ENCODE results near the gene CHAT. TPM values are rescaled to one million over a fixed set of nuclear protein-coding genes. Genes with fewer than 3 reads are reported as not detected.

CHAT gene
- total and polyA plus RNA-seq, 12 donors = not detected

DNA sequence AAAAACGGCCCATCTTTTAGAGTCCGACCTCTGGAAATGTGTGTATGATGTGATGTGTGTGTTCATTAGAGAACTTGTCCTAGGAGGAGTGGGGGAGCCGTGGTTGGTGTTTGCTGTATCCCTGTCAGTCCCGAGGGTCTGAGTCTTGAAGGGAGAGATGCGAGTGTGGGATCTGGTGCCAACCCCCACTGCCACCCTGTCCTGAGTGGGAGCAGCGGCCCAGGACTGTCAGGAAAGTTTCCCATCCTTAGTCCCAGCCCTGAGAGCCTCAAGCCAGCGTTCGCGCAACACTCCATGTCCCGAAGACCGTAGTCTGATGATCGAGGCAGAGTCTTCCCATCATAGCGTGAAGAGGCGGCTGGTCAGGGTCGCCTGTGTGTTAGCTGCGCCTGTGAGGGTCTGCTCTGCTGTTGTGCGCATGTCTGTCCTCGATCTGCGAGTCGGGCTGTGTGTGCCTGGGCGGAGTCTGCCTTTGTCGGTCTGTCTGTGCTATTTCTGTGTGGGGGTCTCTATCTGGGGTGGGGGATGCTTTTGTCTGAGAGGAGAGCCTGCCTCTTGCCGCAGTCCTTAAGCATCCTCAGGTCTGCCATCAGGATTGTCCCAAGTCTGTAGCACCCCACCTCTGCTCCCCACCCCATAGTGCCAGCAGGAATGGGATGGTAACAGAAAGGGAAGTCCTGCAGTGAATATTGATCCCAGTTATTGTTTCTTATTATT, 514 bp upstream of the CHAT start:
- Histone ChIP-seq H3K4me3 (no peak overlapping the region), H3K9me3 (no peaks in the 10 kb centered on the region), H3K36me3 (no peaks in the 10 kb centered on the region), H3K27ac (no peak overlapping the region), H3K4me1 (peaks cover 0 to 33% (median 17%) of the 10 kb centered on the region in 9 donors), H3K27me3 (peaks cover 59 to 100% (median 100%) of the 10 kb centered on the region in 7 donors)
- DNase-seq = no peak
- 2 to 4% methylated on average over 23 of the region's 23 CpGs for WGBS, 2 donors
- TF ChIP-seq, protein P1, sequence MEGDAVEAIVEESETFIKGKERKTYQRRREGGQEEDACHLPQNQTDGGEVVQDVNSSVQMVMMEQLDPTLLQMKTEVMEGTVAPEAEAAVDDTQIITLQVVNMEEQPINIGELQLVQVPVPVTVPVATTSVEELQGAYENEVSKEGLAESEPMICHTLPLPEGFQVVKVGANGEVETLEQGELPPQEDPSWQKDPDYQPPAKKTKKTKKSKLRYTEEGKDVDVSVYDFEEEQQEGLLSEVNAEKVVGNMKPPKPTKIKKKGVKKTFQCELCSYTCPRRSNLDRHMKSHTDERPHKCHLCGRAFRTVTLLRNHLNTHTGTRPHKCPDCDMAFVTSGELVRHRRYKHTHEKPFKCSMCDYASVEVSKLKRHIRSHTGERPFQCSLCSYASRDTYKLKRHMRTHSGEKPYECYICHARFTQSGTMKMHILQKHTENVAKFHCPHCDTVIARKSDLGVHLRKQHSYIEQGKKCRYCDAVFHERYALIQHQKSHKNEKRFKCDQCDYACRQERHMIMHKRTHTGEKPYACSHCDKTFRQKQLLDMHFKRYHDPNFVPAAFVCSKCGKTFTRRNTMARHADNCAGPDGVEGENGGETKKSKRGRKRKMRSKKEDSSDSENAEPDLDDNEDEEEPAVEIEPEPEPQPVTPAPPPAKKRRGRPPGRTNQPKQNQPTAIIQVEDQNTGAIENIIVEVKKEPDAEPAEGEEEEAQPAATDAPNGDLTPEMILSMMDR (IDR thresholded peaks at IDR 0.05) = no peak
- no peak for ATAC-seq
- intact Hi-C loops (cut with DNase I) = no loop called here

- Histone ChIP-seq H3K4me1 (peaks cover 0 to 26% (median 15%) of the 10 kb centered on the region in 9 donors), H3K4me3 (no peak overlapping the region), H3K36me3 (no peaks in the 10 kb centered on the region), H3K27me3 (peaks cover 60 to 100% (median 99%) of the 10 kb centered on the region in 7 donors), H3K27ac (no peak overlapping the region), H3K9me3 (no peaks in the 10 kb centered on the region)
- no peak for DNase-seq
- 4 to 5% methylated on average over 45 to 49 of the region's 49 CpGs for WGBS, 2 donors
- no peak for ATAC-seq
- TF ChIP-seq, protein P1 (IDR thresholded peaks at IDR 0.05) = no peak
- intact Hi-C loops (cut with DNase I) = no loop called here
Measured at GRCh38 chr10:49614242-49615198, 683 bp downstream of the CHAT start.

DNA sequence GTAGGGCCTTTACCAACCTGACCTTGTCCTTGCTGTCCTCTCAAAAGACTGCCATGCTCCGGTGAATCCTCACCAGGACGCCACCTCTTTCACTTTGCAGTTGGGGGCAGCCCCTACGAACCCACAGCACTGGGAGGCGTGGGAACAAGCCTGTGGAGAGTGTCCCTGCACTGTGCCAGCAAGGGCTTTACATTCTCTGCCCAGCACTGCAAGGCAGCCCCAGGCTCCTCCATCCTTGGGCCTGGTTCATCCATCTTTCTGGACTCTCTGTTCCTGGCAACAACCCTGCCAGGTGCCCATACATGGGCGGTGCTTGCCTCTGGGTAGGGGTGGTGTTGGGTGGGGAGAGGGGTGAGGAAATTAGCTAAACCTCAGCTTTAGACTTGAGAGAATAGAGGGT, 1.4 kb downstream of the CHAT start:
- Histone ChIP-seq H3K4me3 (no peak overlapping the region), H3K9me3 (no peaks in the 10 kb centered on the region), H3K27me3 (peaks cover 53 to 100% (median 98%) of the 10 kb centered on the region in 7 donors), H3K4me1 (peaks cover 0 to 21% (median 9%) of the 10 kb centered on the region in 9 donors), H3K27ac (no peak overlapping the region), H3K36me3 (no peaks in the 10 kb centered on the region)
- intact Hi-C loops (cut with DNase I) = no loop called here
- WGBS, 2 donors = 59 to 60% methylated on average over 5 of the region's 5 CpGs
- TF ChIP-seq, protein P1 (IDR thresholded peaks at IDR 0.05) = no peak
- no peak for DNase-seq
- no peak for ATAC-seq

- peaks cover 48 to 100% (median 98%) of the 10 kb centered on the region in 7 donors for H3K27me3 ChIP-seq
Measured at GRCh38 chr10:49615721-49616120, 1.9 kb downstream of the CHAT start.

More at GRCh38 chr10:49615721-49616120, 1.9 kb downstream of the CHAT start:
- 55 to 59% methylated on average over 5 of the region's 5 CpGs for WGBS, 2 donors
- peaks cover 0 to 17% (median 6%) of the 10 kb centered on the region in 9 donors for H3K4me1 ChIP-seq
- no peak for DNase-seq
- H3K36me3 ChIP-seq = no peaks in the 10 kb centered on the region
- ATAC-seq = no peak
- no peak overlapping the region for H3K27ac ChIP-seq
- TF ChIP-seq, protein P1 (IDR thresholded peaks at IDR 0.05) = no peak
- no peaks in the 10 kb centered on the region for H3K9me3 ChIP-seq
- no peak overlapping the region for H3K4me3 ChIP-seq
- intact Hi-C loops (cut with DNase I) = no loop called here
